Fibroblast of lung (primary cell): ENCODE measurements around the gene SPTAN1.

Source experiments
- EZH2 ChIP-seq: IDR thresholded peaks from 2 replicates; pipeline ENCODE4 v1.5.1; 2012; ENCODE audit warnings: low read length, control low read depth, mild to moderate bottlenecking; ENCODE audit errors: missing control alignments
- TF ChIP-seq, protein P1 (sequence below), 2 donors: IDR thresholded peaks in 1 of 2; conservative IDR thresholded peaks in 1 of 2; 1 replicate in 1 of 2; 2 replicates in 1 of 2; pipeline ENCODE4 v1.5.1; 2011 to 2012; ENCODE audit warnings: low read length in 2 of 2, control low read depth in 1 of 2, inconsistent platforms in 1 of 2, low read depth in 1 of 2, mild to moderate bottlenecking in 1 of 2

GRCh38 chr9:128633601-128634000, 81.2 kb downstream of the SPTAN1 start:
- TF ChIP-seq, protein P1, sequence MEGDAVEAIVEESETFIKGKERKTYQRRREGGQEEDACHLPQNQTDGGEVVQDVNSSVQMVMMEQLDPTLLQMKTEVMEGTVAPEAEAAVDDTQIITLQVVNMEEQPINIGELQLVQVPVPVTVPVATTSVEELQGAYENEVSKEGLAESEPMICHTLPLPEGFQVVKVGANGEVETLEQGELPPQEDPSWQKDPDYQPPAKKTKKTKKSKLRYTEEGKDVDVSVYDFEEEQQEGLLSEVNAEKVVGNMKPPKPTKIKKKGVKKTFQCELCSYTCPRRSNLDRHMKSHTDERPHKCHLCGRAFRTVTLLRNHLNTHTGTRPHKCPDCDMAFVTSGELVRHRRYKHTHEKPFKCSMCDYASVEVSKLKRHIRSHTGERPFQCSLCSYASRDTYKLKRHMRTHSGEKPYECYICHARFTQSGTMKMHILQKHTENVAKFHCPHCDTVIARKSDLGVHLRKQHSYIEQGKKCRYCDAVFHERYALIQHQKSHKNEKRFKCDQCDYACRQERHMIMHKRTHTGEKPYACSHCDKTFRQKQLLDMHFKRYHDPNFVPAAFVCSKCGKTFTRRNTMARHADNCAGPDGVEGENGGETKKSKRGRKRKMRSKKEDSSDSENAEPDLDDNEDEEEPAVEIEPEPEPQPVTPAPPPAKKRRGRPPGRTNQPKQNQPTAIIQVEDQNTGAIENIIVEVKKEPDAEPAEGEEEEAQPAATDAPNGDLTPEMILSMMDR (conservative IDR thresholded peaks at IDR 0.05 in 1 of 2, IDR thresholded peaks at IDR 0.05 in 1 of 2; ENCODE audit: low read depth in 1 of 2, low read length in 2 of 2) = no peak
- TF ChIP-seq EZH2 = no peak
